Erythroblast (primary cell): Measurements from ENCODE around the gene SNX2.

ENCODE experiments used
- GATA1 ChIP-seq: IDR thresholded peaks from 2 replicates; pipeline ENCODE4 v1.6.1; 2011; ENCODE audit warnings: low read depth, mild to moderate bottlenecking, control low read depth, low read length, moderate library complexity
- POLR2A ChIP-seq: IDR thresholded peaks from 2 replicates; pipeline ENCODE4 v1.6.1; 2011; ENCODE audit warnings: mild to moderate bottlenecking, low read length

GRCh38 chr5:122847687-122848081, 72.8 kb downstream of the SNX2 start:
- no peak for TF ChIP-seq POLR2A
- TF ChIP-seq GATA1, result no peak
